GM15510 (cell line): ENCODE results near the gene PHC3.

Source experiments
- POLR2A ChIP-seq: IDR thresholded peaks from 3 replicates; pipeline ENCODE4 v1.6.1; 2011; ENCODE audit warnings: borderline replicate concordance; ENCODE audit not compliant: insufficient read length; ENCODE audit errors: extremely low read depth

Gene PHC3

GRCh38 chr3:170154569-170155143, 26.9 kb downstream of the PHC3 start:
- no peak for TF ChIP-seq POLR2A

GRCh38 chr3:170154084-170154483, 27.4 kb downstream of the PHC3 start:
- TF ChIP-seq POLR2A: no peak

- no peak for TF ChIP-seq POLR2A
Observed at GRCh38 chr3:170151536-170151935, 30.0 kb downstream of the PHC3 start.

GRCh38 chr3:170149016-170149415, 32.5 kb downstream of the PHC3 start:
- TF ChIP-seq POLR2A: no peak

GRCh38 chr3:170145278-170145677, 36.3 kb downstream of the PHC3 start:
- TF ChIP-seq POLR2A: no peak

- no peak for TF ChIP-seq POLR2A
Observed at GRCh38 chr3:170144437-170144843, 37.1 kb downstream of the PHC3 start.

- TF ChIP-seq POLR2A: no peak
Observed at GRCh38 chr3:170142373-170142772, 39.2 kb downstream of the PHC3 start.

GRCh38 chr3:170137986-170138385, 43.5 kb downstream of the PHC3 start:
- no peak for TF ChIP-seq POLR2A

GRCh38 chr3:170132335-170132734, 49.2 kb downstream of the PHC3 start:
- TF ChIP-seq POLR2A: no peak

- TF ChIP-seq POLR2A: no peak
Observed at GRCh38 chr3:170130532-170130931, 51.0 kb downstream of the PHC3 start.

GRCh38 chr3:170128977-170129431, 52.5 kb downstream of the PHC3 start:
- no peak for TF ChIP-seq POLR2A

- no peak for TF ChIP-seq POLR2A
Observed at GRCh38 chr3:170128259-170128976, 53.1 kb downstream of the PHC3 start.

GRCh38 chr3:170117134-170117533, 64.4 kb downstream of the PHC3 start:
- TF ChIP-seq POLR2A: no peak

GRCh38 chr3:170111147-170111771, 70.3 kb downstream of the PHC3 start:
- TF ChIP-seq POLR2A: no peak

GRCh38 chr3:170109579-170110293, 71.8 kb downstream of the PHC3 start:
- TF ChIP-seq POLR2A: no peak
